PFSK-1 (cell line): ENCODE data around the gene SUSD4.

Experiments
- FOXP2 ChIP-seq: optimal IDR thresholded peaks from 2 replicates; pipeline ENCODE3; 2011; ENCODE audit warnings: borderline replicate concordance, control low read depth, inconsistent platforms; ENCODE audit not compliant: insufficient read depth; ENCODE audit errors: extremely low read length, extremely low read depth
- POLR2AphosphoS5 ChIP-seq: IDR thresholded peaks from 2 replicates; pipeline ENCODE4 v1.6.1; 2012; ENCODE audit warnings: low read depth, mild to moderate bottlenecking, control low read depth, low read length, moderate library complexity
- REST ChIP-seq, 2 experiments: IDR thresholded peaks; 2 replicates each; pipeline versions ENCODE4 v1.6.1 to v1.8.0; 2011 to 2012; ENCODE audit warnings: low read depth in 2 of 2, low read length in 2 of 2, control low read depth in 1 of 2, inconsistent platforms in 1 of 2, mild to moderate bottlenecking in 1 of 2, moderate library complexity in 1 of 2; ENCODE audit not compliant: insufficient read depth in 1 of 2
- SIN3A ChIP-seq: IDR thresholded peaks from 2 replicates; pipeline ENCODE4 v1.6.1; 2012; ENCODE audit warnings: mild to moderate bottlenecking, low read length, moderate library complexity, borderline replicate concordance; ENCODE audit not compliant: insufficient read depth
- TAF1 ChIP-seq: IDR thresholded peaks from 2 replicates; pipeline ENCODE4 v1.6.1; 2012; ENCODE audit warnings: low read length, control low read depth, borderline replicate concordance; ENCODE audit not compliant: insufficient read depth

SUSD4 gene

GRCh38 chr1:223219318-223219635 is 144.7 kb downstream of the SUSD4 start:
- TF ChIP-seq TAF1, result no peak

GRCh38 chr1:223217781-223218180 is 146.2 kb downstream of the SUSD4 start:
- TF ChIP-seq FOXP2 (no peak), TAF1 (no peak), SIN3A (no peak), POLR2AphosphoS5 (no peak), REST (IDR thresholded peaks at IDR 0.05; ENCODE audit: insufficient read depth in 1 of 2, low read depth in 2 of 2, low read length in 2 of 2) (no peak)

GRCh38 chr1:223216531-223217205 is 147.3 kb downstream of the SUSD4 start:
- TF ChIP-seq REST (IDR thresholded peaks at IDR 0.05; ENCODE audit: insufficient read depth in 1 of 2, low read depth in 2 of 2, low read length in 2 of 2) (no peak), TAF1 (no peak), POLR2AphosphoS5 (no peak), FOXP2 (no peak), SIN3A (no peak)

- TF ChIP-seq POLR2AphosphoS5, result no peak
- TF ChIP-seq TAF1, result no peak
- no peak for TF ChIP-seq FOXP2
- TF ChIP-seq SIN3A, result no peak
- TF ChIP-seq REST (IDR thresholded peaks at IDR 0.05; ENCODE audit: insufficient read depth in 1 of 2, low read depth in 2 of 2, low read length in 2 of 2), result no peak
These were observed 147.9 kb downstream of the SUSD4 start for GRCh38 chr1:223216074-223216473.

GRCh38 chr1:223215026-223215425 is 148.9 kb downstream of the SUSD4 start:
- TF ChIP-seq POLR2AphosphoS5 (no peak), REST (IDR thresholded peaks at IDR 0.05; ENCODE audit: insufficient read depth in 1 of 2, low read depth in 2 of 2, low read length in 2 of 2) (no peak), TAF1 (no peak), SIN3A (no peak), FOXP2 (no peak)
